Activated CD8-positive, alpha-beta memory T cell treated with anti-CD3 and anti-CD28 coated beads, Interleukin-2, amount 50 U/mL, for 1 hour (primary cell): ENCODE results near the gene ERG.

Experiments
- DNase-seq: peaks from one replicate; pipeline ENCODE4 v3.0.0-alpha.2; 2020; ENCODE audit errors: extremely low read depth

Gene ERG

GRCh38 chr21:38474124-38474523 is 24.2 kb downstream of the ERG start:
- no peak for DNase-seq

- DNase-seq: no peak
Observed at GRCh38 chr21:38472412-38473108, 25.7 kb downstream of the ERG start.

- DNase-seq: no peak
Observed at GRCh38 chr21:38471766-38472165, 26.5 kb downstream of the ERG start.

GRCh38 chr21:38470755-38471154 is 27.5 kb downstream of the ERG start:
- no peak for DNase-seq

GRCh38 chr21:38469642-38470041 is 28.6 kb downstream of the ERG start:
- DNase-seq: no peak

- DNase-seq: no peak
Observed at GRCh38 chr21:38468989-38469388, 29.3 kb downstream of the ERG start.

GRCh38 chr21:38467911-38468310 is 30.4 kb downstream of the ERG start:
- no peak for DNase-seq

- no peak for DNase-seq
Observed at GRCh38 chr21:38467374-38467773, 30.9 kb downstream of the ERG start.

GRCh38 chr21:38460171-38460742 is 38.0 kb downstream of the ERG start:
- DNase-seq: no peak

- DNase-seq: no peak
Observed at GRCh38 chr21:38459490-38459889, 38.8 kb downstream of the ERG start.

GRCh38 chr21:38455403-38455802 is 42.9 kb downstream of the ERG start:
- no peak for DNase-seq

- DNase-seq: no peak
Observed at GRCh38 chr21:38454702-38455101, 43.6 kb downstream of the ERG start.

GRCh38 chr21:38454161-38454560 is 44.1 kb downstream of the ERG start:
- no peak for DNase-seq

GRCh38 chr21:38448671-38449385 is 49.4 kb downstream of the ERG start:
- no peak for DNase-seq

- DNase-seq: no peak
Observed at GRCh38 chr21:38447611-38448010, 50.7 kb downstream of the ERG start.

GRCh38 chr21:38444691-38445090 is 53.6 kb downstream of the ERG start:
- DNase-seq: no peak

- no peak for DNase-seq
Observed at GRCh38 chr21:38443110-38443509, 55.2 kb downstream of the ERG start.

- DNase-seq: no peak
Observed at GRCh38 chr21:38441153-38441552, 57.1 kb downstream of the ERG start.

- no peak for DNase-seq
Observed at GRCh38 chr21:38440746-38441145, 57.5 kb downstream of the ERG start.

GRCh38 chr21:38439957-38440356 is 58.3 kb downstream of the ERG start:
- no peak for DNase-seq

- no peak for DNase-seq
Observed at GRCh38 chr21:38439426-38439825, 58.9 kb downstream of the ERG start.

GRCh38 chr21:38438462-38438893 is 59.8 kb downstream of the ERG start:
- DNase-seq: no peak

- DNase-seq: no peak
Observed at GRCh38 chr21:38436341-38436740, 61.9 kb downstream of the ERG start.
